PFSK-1 (cell line): ENCODE results near the gene NOXO1.

Experiments used
- POLR2AphosphoS5 ChIP-seq: IDR thresholded peaks from 2 replicates; pipeline ENCODE4 v1.6.1; 2012; ENCODE audit warnings: low read depth, mild to moderate bottlenecking, control low read depth, low read length, moderate library complexity
- SIN3A ChIP-seq: IDR thresholded peaks from 2 replicates; pipeline ENCODE4 v1.6.1; 2012; ENCODE audit warnings: mild to moderate bottlenecking, low read length, moderate library complexity, borderline replicate concordance; ENCODE audit not compliant: insufficient read depth
- TAF1 ChIP-seq: IDR thresholded peaks from 2 replicates; pipeline ENCODE4 v1.6.1; 2012; ENCODE audit warnings: low read length, control low read depth, borderline replicate concordance; ENCODE audit not compliant: insufficient read depth
- TF ChIP-seq, protein P1 (sequence below), 2 experiments: IDR thresholded peaks; 2 replicates each; pipeline versions ENCODE4 v1.6.1 to v1.8.0; 2011 to 2012; ENCODE audit warnings: low read depth in 2 of 2, low read length in 2 of 2, control low read depth in 1 of 2, inconsistent platforms in 1 of 2, mild to moderate bottlenecking in 1 of 2, moderate library complexity in 1 of 2; ENCODE audit not compliant: insufficient read depth in 1 of 2

DNA sequence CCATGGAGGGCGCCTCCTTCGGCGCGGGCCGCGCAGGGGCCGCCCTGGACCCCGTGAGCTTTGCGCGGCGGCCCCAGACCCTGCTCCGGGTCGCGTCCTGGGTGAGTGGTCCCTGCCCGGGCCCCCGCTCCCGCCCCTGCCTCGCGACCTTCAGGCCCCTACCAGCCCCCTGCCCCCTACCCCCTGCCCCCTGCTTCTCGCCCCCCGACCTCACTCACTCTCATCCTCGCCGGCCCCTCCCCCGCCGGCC is 8.8 kb upstream of the NOXO1 start:
- TF ChIP-seq POLR2AphosphoS5 (no peak), TAF1 (no peak), SIN3A (no peak)
- TF ChIP-seq, protein P1, sequence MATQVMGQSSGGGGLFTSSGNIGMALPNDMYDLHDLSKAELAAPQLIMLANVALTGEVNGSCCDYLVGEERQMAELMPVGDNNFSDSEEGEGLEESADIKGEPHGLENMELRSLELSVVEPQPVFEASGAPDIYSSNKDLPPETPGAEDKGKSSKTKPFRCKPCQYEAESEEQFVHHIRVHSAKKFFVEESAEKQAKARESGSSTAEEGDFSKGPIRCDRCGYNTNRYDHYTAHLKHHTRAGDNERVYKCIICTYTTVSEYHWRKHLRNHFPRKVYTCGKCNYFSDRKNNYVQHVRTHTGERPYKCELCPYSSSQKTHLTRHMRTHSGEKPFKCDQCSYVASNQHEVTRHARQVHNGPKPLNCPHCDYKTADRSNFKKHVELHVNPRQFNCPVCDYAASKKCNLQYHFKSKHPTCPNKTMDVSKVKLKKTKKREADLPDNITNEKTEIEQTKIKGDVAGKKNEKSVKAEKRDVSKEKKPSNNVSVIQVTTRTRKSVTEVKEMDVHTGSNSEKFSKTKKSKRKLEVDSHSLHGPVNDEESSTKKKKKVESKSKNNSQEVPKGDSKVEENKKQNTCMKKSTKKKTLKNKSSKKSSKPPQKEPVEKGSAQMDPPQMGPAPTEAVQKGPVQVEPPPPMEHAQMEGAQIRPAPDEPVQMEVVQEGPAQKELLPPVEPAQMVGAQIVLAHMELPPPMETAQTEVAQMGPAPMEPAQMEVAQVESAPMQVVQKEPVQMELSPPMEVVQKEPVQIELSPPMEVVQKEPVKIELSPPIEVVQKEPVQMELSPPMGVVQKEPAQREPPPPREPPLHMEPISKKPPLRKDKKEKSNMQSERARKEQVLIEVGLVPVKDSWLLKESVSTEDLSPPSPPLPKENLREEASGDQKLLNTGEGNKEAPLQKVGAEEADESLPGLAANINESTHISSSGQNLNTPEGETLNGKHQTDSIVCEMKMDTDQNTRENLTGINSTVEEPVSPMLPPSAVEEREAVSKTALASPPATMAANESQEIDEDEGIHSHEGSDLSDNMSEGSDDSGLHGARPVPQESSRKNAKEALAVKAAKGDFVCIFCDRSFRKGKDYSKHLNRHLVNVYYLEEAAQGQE (IDR thresholded peaks at IDR 0.05; ENCODE audit: insufficient read depth in 1 of 2, low read depth in 2 of 2, low read length in 2 of 2): no peak
